Measurements from ENCODE around the gene PRDM16. TPM values are rescaled to one million over a fixed set of nuclear protein-coding genes. Genes with fewer than 3 reads are reported as not detected.
A peak's percentile ranks its signal among the peaks of the same experiment; 100 is the strongest.

The PRDM16 gene
- total RNA-seq, 2 donors from 2014 or later, result 0.25 TPM; not detected in 1

GRCh38 chr1:3099861-3100260 lies 30.9 kb downstream of the PRDM16 start:
- H3K27ac Mint-ChIP-seq, result no peak overlapping the region
- H3K9me3 Mint-ChIP-seq, result no peaks in the 10 kb centered on the region
- DNase-seq (ENCODE audit: low spot score in 2 of 2) (no peak), ATAC-seq (no peak)
- H3K36me3 Mint-ChIP-seq, result no peaks in the 10 kb centered on the region

GRCh38 chr1:3101124-3101939 lies 32.3 kb downstream of the PRDM16 start:
- ATAC-seq, result no peak

GRCh38 chr1:3102641-3103040 lies 33.6 kb downstream of the PRDM16 start:
- Mint-ChIP-seq H3K36me3 (peaks cover 0 to under 1% of the 10 kb centered on the region in 2 donors), H3K27ac (peak overlapping the region in 1 of 2 donors; percentile 36), H3K9me3 (peaks cover 0 to 1% of the 10 kb centered on the region in 2 donors)
- DNase-seq (ENCODE audit: low spot score in 2 of 2) (no peak), ATAC-seq (no peak)

More at GRCh38 chr1:3101124-3101939, 32.3 kb downstream of the PRDM16 start:
- DNase-seq (ENCODE audit: low spot score in 2 of 2), result no peak
- no peaks in the 10 kb centered on the region for H3K9me3 Mint-ChIP-seq
- H3K27ac Mint-ChIP-seq, result no peak overlapping the region
- H3K36me3 Mint-ChIP-seq, result no peaks in the 10 kb centered on the region

- Mint-ChIP-seq H3K9me3 (peaks cover 0 to 6% of the 10 kb centered on the region in 2 donors), H3K36me3 (peaks cover 0 to 4% of the 10 kb centered on the region in 2 donors), H3K27ac (no peak overlapping the region)
- no peak for ATAC-seq
- no peak for DNase-seq (ENCODE audit: low spot score in 2 of 2)
Measured at GRCh38 chr1:3103967-3104677, 35.1 kb downstream of the PRDM16 start.

- Mint-ChIP-seq H3K9me3 (peaks cover 0 to 6% of the 10 kb centered on the region in 2 donors), H3K36me3 (peaks cover 0 to 4% of the 10 kb centered on the region in 2 donors), H3K27ac (no peak overlapping the region)
- no peak for ATAC-seq
- no peak for DNase-seq (ENCODE audit: low spot score in 2 of 2)
Measured at GRCh38 chr1:3105167-3105863, 36.3 kb downstream of the PRDM16 start.

GRCh38 chr1:3106216-3106615 lies 37.2 kb downstream of the PRDM16 start:
- Mint-ChIP-seq H3K9me3 (peaks cover 0 to 6% of the 10 kb centered on the region in 2 donors), H3K27ac (no peak overlapping the region), H3K36me3 (peaks cover 0 to 4% of the 10 kb centered on the region in 2 donors)
- DNase-seq (ENCODE audit: low spot score in 2 of 2), result no peak
- no peak for ATAC-seq

GRCh38 chr1:3107201-3107600 lies 38.2 kb downstream of the PRDM16 start:
- DNase-seq (ENCODE audit: low spot score in 2 of 2) (no peak), ATAC-seq (no peak)
- Mint-ChIP-seq H3K9me3 (peaks cover 0 to 6% of the 10 kb centered on the region in 2 donors), H3K36me3 (peaks cover 0 to 4% of the 10 kb centered on the region in 2 donors), H3K27ac (no peak overlapping the region)

- Mint-ChIP-seq H3K36me3 (peaks cover 0 to 4% of the 10 kb centered on the region in 2 donors), H3K27ac (no peak overlapping the region), H3K9me3 (peaks cover 0 to 6% of the 10 kb centered on the region in 2 donors)
- no peak for DNase-seq (ENCODE audit: low spot score in 2 of 2)
- ATAC-seq, result no peak
Measured at GRCh38 chr1:3109355-3109754, 40.4 kb downstream of the PRDM16 start.

GRCh38 chr1:3111348-3112021 lies 42.5 kb downstream of the PRDM16 start:
- Mint-ChIP-seq H3K27ac (no peak overlapping the region), H3K9me3 (peaks cover 0 to 6% of the 10 kb centered on the region in 2 donors), H3K36me3 (peaks cover 0 to 4% of the 10 kb centered on the region in 2 donors)
- ATAC-seq (no peak), DNase-seq (ENCODE audit: low spot score in 2 of 2) (no peak)

- peaks cover 0 to 4% of the 10 kb centered on the region in 2 donors for H3K36me3 Mint-ChIP-seq
- no peak for ATAC-seq
- H3K9me3 Mint-ChIP-seq, result peaks cover 0 to 6% of the 10 kb centered on the region in 2 donors
Measured at GRCh38 chr1:3112526-3112925, 43.5 kb downstream of the PRDM16 start.

GRCh38 chr1:3113047-3113740 lies 44.2 kb downstream of the PRDM16 start:
- Mint-ChIP-seq H3K27ac (no peak overlapping the region), H3K36me3 (no peaks in the 10 kb centered on the region), H3K9me3 (no peaks in the 10 kb centered on the region)
- no peak for ATAC-seq
- DNase-seq (ENCODE audit: low spot score in 2 of 2), result no peak

More at GRCh38 chr1:3112526-3112925, 43.5 kb downstream of the PRDM16 start:
- no peak overlapping the region for H3K27ac Mint-ChIP-seq
- DNase-seq (ENCODE audit: low spot score in 2 of 2), result no peak

GRCh38 chr1:3113741-3114056 lies 44.7 kb downstream of the PRDM16 start:
- ATAC-seq, result no peak

GRCh38 chr1:3114131-3114744 lies 45.2 kb downstream of the PRDM16 start:
- DNase-seq (ENCODE audit: low spot score in 2 of 2) (no peak), ATAC-seq (no peak)
- Mint-ChIP-seq H3K36me3 (no peaks in the 10 kb centered on the region), H3K27ac (no peak overlapping the region), H3K9me3 (no peaks in the 10 kb centered on the region)

More at GRCh38 chr1:3113741-3114056, 44.7 kb downstream of the PRDM16 start:
- Mint-ChIP-seq H3K27ac (no peak overlapping the region), H3K36me3 (no peaks in the 10 kb centered on the region), H3K9me3 (no peaks in the 10 kb centered on the region)
- DNase-seq (ENCODE audit: low spot score in 2 of 2), result no peak

- no peaks in the 10 kb centered on the region for H3K9me3 Mint-ChIP-seq
- H3K27ac Mint-ChIP-seq, result no peak overlapping the region
- ATAC-seq (no peak), DNase-seq (ENCODE audit: low spot score in 2 of 2) (no peak)
- no peaks in the 10 kb centered on the region for H3K36me3 Mint-ChIP-seq
Measured at GRCh38 chr1:3114846-3115245, 45.8 kb downstream of the PRDM16 start.

GRCh38 chr1:3115275-3116149 lies 46.5 kb downstream of the PRDM16 start:
- DNase-seq (ENCODE audit: low spot score in 2 of 2) (no peak), ATAC-seq (no peak)
- Mint-ChIP-seq H3K27ac (no peak overlapping the region), H3K36me3 (no peaks in the 10 kb centered on the region), H3K9me3 (no peaks in the 10 kb centered on the region)

Data from activated naive CD4-positive, alpha-beta T cell treated with anti-CD3 and anti-CD28 coated beads, Interleukin-2, amount 50 U/mL, for 72 hours (primary cell).